Activated CD8-positive, alpha-beta memory T cell treated with anti-CD3 and anti-CD28 coated beads, Interleukin-2, amount 10 ng/mL, durations not matched to agents 7 days and 5 days (primary cell): ENCODE results near the gene MAPK10. TPM values are rescaled to one million over a fixed set of nuclear protein-coding genes. Genes with fewer than 3 reads are reported as not detected.
"Not testable (repeated sequence)": the region's sequence is repeated elsewhere in the genome, so short reads cannot be mapped to it uniquely, and the experiment has no call there.

Experiments
- ATAC-seq: fragments of 150-1000 bp; cut with Tn5 transposase; one replicate; pipeline ENCODE4 v1.10.0; 2021; ENCODE audit warnings: moderate library complexity
- CTCF ChIA-PET: fragments of 350-600 bp; sonication (Branson Sonifier 250); formaldehyde crosslinking; loops from one replicate; lab custom pipeline; 2021; ENCODE audit warnings: antibody characterized with exemption; lab: Charles Lee
- DNase-seq: peaks from one replicate; pipeline ENCODE4 v3.0.0-alpha.2; 2020
- H3K27ac Mint-ChIP-seq: one replicate; pipeline ENCODE4 v1.8.0; 2021; ENCODE audit warnings: mild to moderate bottlenecking, mixed read lengths
- H3K27me3 Mint-ChIP-seq: one replicate; pipeline ENCODE4 v1.8.0; 2021; ENCODE audit warnings: mixed read lengths
- H3K36me3 Mint-ChIP-seq: one replicate; pipeline ENCODE4 v1.8.0; 2021; ENCODE audit warnings: mild to moderate bottlenecking, mixed read lengths
- H3K4me1 Mint-ChIP-seq: one replicate; pipeline ENCODE4 v1.8.0; 2021; ENCODE audit warnings: mixed read lengths
- H3K4me3 Mint-ChIP-seq: one replicate; pipeline ENCODE4 v1.8.0; 2021; ENCODE audit warnings: mild to moderate bottlenecking, moderate library complexity, mixed read lengths
- H3K9me3 Mint-ChIP-seq: one replicate; pipeline ENCODE4 v1.8.0; 2022; ENCODE audit warnings: low read depth, mixed read lengths
- total RNA-seq, 2 experiments: library from RNA; stranded (reverse); gene quantifications; one replicate each; pipeline ENCODE4 v1.2.3, GENCODE V29; 2021

The MAPK10 gene
- total RNA-seq, 2 experiments from 2014 or later = not detected

GRCh38 chr4:85967872-85968271 is 392.0 kb downstream of the MAPK10 start:
- ATAC-seq (no peak), DNase-seq (no peak)
- Mint-ChIP-seq H3K9me3 (no peaks in the 10 kb centered on the region), H3K36me3 (no peaks in the 10 kb centered on the region), H3K27me3 (no peaks in the 10 kb centered on the region), H3K27ac (no peak overlapping the region), H3K4me3 (no peak overlapping the region), H3K4me1 (no peaks in the 10 kb centered on the region)
- CTCF ChIA-PET = no interaction called here

DNA sequence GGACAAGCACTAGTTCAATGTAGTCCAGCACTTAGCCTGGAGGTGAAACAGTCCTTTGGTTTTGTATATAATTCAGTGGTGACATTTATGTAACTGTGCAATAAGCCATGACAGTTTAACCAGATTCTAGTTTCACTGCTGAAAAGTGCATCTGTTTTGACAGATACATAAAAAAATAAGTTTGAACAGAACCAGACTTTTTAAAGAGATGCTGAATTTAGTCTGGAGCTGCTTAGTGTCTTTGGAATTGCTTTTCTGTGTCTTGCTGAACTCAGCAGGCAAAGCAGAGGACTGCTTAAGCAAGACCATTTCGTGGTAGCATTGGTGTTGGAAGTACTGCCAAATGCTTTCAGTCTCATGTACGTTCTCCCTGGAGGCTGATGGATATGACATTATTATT is 393.5 kb downstream of the MAPK10 start:
- Mint-ChIP-seq H3K27me3 (no peaks in the 10 kb centered on the region), H3K4me3 (no peak overlapping the region), H3K4me1 (no peaks in the 10 kb centered on the region), H3K9me3 (no peaks in the 10 kb centered on the region), H3K36me3 (no peaks in the 10 kb centered on the region), H3K27ac (no peak overlapping the region)
- ATAC-seq = no peak
- no peak for DNase-seq
- CTCF ChIA-PET = no interaction called here

DNA sequence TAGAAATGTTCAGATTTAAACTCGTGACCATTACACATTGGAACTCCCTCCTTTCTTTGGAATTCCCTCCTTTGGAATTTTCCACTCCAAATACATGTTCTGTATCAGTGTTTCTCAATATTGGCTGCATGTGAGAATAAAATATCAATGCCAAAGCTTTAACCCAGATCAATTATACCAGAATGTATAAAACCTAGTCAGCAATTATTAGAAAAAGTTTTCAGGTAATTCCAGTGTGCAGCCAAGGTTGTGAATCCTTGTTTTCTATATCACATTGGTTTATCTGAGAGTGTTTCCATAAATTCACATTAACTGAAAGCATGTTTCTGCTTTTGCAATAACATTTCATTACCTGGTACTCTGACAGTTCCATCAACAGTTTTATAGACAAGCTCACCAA is 394.3 kb downstream of the MAPK10 start:
- no peak overlapping the region for H3K27ac Mint-ChIP-seq
- DNase-seq (no peak), ATAC-seq (no peak)
- CTCF ChIA-PET = no interaction called here
- H3K27me3 Mint-ChIP-seq = no peaks in the 10 kb centered on the region
- H3K4me3 Mint-ChIP-seq = no peak overlapping the region
- H3K9me3 Mint-ChIP-seq = peaks cover 2% of the 10 kb centered on the region
- H3K4me1 Mint-ChIP-seq = no peaks in the 10 kb centered on the region
- no peaks in the 10 kb centered on the region for H3K36me3 Mint-ChIP-seq

DNA sequence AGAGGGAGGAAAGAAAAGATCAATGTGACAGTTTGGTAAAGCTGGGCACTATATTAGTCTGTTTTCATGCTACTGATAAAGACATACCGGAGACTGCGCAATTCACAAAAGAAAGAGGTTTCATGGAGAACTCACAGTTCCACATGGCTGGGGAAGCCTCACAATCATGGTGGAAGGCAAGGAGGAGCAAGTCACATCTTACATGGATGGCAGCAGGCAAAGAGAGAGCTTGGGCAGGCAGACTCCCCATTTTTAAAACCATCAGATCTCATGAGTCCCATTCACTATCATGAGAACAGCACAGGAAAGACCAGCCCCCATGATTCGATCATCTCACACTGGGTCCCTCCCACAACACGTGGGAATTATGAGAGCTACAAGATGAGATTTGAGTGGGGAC is 394.8 kb downstream of the MAPK10 start:
- CTCF ChIA-PET = interaction anchor here (1.4 kb wide), 1 partner anchor 30 kb away, joined by 3 read pairs; no protein-coding TSS in a partner anchor
- H3K27ac Mint-ChIP-seq, H3K4me1 Mint-ChIP-seq, H3K27me3 Mint-ChIP-seq, H3K4me3 Mint-ChIP-seq, H3K9me3 Mint-ChIP-seq, H3K36me3 Mint-ChIP-seq, DNase-seq, ATAC-seq: not testable (repeated sequence)

- Mint-ChIP-seq H3K9me3 (peaks cover 2% of the 10 kb centered on the region), H3K4me1 (no peaks in the 10 kb centered on the region), H3K36me3 (no peaks in the 10 kb centered on the region), H3K27ac (no peak overlapping the region), H3K27me3 (no peaks in the 10 kb centered on the region), H3K4me3 (no peak overlapping the region)
- CTCF ChIA-PET = interaction anchor here (1.4 kb wide), 1 partner anchor 31 kb away, joined by 3 read pairs; no protein-coding TSS in a partner anchor
- DNase-seq (no peak), ATAC-seq (no peak)
These were observed 395.6 kb downstream of the MAPK10 start for GRCh38 chr4:85964298-85964697.

DNA sequence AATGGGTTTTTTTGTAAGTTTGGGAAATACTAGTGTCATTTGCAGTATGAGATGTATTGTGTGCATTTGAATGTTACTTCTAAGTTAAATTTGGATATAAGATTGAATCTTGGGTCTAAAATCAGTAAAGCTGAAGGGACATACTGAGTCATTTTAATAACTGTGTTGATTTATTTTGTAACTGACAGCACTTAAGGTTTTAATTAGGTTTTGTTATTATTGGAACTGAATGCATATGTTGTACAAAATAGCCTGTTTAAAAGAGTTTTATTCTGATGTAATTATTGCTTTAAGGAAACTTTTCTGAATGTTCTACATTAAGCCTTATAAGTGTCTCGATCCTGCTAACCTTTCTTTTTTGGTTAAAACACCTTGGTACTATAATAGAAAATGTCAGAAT is 396.6 kb downstream of the MAPK10 start:
- DNase-seq (no peak), ATAC-seq (no peak)
- CTCF ChIA-PET = no interaction called here
- no peaks in the 10 kb centered on the region for H3K4me1 Mint-ChIP-seq
- H3K9me3 Mint-ChIP-seq = peaks cover 2% of the 10 kb centered on the region
- H3K4me3 Mint-ChIP-seq = no peak overlapping the region
- no peaks in the 10 kb centered on the region for H3K27me3 Mint-ChIP-seq
- H3K27ac Mint-ChIP-seq = no peak overlapping the region
- H3K36me3 Mint-ChIP-seq = no peaks in the 10 kb centered on the region

DNA sequence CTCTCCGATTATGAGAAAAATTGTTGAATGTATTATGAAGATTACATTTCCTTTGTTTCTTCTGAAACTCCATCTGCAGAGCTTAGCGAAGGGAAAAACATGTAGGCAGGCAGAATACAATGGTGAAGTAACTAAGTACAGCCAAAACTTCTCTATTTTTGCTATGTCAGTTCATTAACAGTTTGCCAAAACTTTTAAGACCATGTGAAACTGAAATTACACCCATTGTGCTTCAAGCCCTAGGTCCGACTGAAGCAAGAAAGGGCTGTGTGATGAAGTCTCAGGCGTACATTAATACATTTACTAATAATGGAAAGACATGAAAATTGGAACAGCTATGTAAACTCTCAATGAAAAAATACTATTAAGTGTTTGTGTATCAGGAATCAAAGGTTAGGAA is 398.0 kb downstream of the MAPK10 start:
- CTCF ChIA-PET = no interaction called here
- Mint-ChIP-seq H3K4me1 (no peaks in the 10 kb centered on the region), H3K4me3 (no peak overlapping the region), H3K27ac (no peak overlapping the region), H3K9me3 (peaks cover 2% of the 10 kb centered on the region), H3K27me3 (no peaks in the 10 kb centered on the region), H3K36me3 (no peaks in the 10 kb centered on the region)
- DNase-seq (no peak), ATAC-seq (no peak)

DNA sequence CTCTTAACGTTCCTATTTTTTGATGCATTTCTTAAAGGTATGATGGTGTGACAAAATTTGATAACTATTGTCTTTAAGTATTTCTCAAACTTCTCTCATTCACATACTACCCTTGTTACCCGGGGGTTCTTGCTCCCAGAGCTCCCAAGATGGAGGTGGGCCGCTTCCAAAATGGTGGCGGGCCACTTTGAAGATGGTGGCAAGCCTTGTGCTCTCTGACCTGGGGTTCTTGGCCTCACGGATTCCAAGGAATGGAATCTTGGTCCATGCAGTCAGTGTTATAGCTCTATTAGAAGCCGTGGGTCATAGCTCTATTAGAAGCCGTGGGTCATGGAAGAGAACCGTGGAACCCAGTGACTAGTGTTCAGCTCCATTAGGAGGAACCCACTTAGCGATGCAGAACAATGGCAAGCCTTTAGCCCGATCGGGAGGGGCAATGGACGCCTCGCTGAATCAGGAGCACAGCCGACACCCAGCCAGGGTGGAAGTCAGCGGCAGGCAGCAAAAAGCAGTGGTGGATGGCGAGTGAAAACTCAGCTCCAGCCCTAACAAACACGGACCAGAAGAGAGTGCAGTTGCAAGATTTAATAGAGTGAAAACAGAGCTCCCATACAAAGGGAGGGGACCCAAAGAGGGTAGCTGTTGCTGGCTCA is 403.4 kb downstream of the MAPK10 start:
- ATAC-seq (no peak), DNase-seq (no peak)
- Mint-ChIP-seq H3K36me3 (no peaks in the 10 kb centered on the region), H3K4me3 (no peak overlapping the region), H3K4me1 (no peaks in the 10 kb centered on the region), H3K27me3 (no peaks in the 10 kb centered on the region), H3K9me3 (peaks cover 2% of the 10 kb centered on the region), H3K27ac (no peak overlapping the region)
- CTCF ChIA-PET = no interaction called here

DNA sequence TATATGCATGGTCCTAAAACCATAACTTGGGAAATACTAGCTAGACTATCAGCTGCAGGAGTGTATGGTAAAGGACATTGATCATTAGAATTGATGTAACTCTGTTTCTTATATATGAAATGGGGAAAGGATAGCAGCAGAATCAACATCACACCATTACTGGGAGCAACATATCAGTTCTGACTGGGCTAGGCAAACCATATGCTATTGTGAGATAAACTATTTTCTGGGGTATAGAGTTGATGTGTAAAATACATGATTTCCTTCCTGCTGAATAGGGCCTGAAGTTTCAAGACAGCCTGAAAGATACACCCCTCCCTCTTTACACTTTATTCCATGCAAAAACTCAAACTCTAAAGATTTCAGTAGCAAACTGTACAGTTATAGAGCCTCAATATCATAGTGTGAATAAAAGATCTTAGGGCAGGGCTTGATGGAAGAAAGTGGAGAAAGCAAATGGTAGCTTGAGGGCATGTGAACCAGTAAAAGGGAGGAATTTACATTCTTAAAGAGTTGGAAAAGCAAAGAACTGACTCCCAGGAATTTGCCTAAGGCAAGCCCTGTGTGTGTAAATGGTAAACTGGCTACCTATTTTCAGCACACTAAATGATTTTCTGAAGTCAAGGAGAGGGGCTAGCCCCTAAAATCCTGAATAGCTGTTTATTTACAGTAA is 404.1 kb downstream of the MAPK10 start:
- H3K4me1 Mint-ChIP-seq = no peaks in the 10 kb centered on the region
- no peaks in the 10 kb centered on the region for H3K27me3 Mint-ChIP-seq
- H3K4me3 Mint-ChIP-seq = no peak overlapping the region
- no peak overlapping the region for H3K27ac Mint-ChIP-seq
- no peaks in the 10 kb centered on the region for H3K36me3 Mint-ChIP-seq
- no peaks in the 10 kb centered on the region for H3K9me3 Mint-ChIP-seq
- CTCF ChIA-PET = no interaction called here
- DNase-seq (no peak), ATAC-seq (no peak)

DNA sequence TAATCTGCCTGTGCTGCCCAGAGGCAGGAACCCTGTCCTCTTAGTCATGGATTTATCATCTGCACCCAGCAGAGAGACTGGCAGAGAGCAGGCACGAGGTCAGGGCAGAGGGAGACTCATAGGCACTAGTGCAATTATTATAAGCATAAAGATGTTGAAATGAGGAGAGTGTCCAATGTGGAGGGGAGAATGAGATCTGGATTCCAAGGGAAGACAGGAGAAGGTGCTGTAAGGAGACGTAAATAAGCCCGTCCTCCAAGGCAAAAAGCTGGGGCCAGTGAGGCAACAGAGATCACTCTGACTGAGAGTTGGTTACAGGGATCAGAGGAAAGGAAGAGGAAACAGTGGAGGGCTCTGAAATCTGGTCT is 406.2 kb downstream of the MAPK10 start:
- ATAC-seq (no peak), DNase-seq (no peak)
- Mint-ChIP-seq H3K4me1 (no peaks in the 10 kb centered on the region), H3K27me3 (no peaks in the 10 kb centered on the region), H3K4me3 (no peak overlapping the region), H3K9me3 (no peaks in the 10 kb centered on the region), H3K27ac (no peak overlapping the region), H3K36me3 (no peaks in the 10 kb centered on the region)
- CTCF ChIA-PET = no interaction called here

- Mint-ChIP-seq H3K27ac (no peak overlapping the region), H3K9me3 (no peaks in the 10 kb centered on the region), H3K27me3 (no peaks in the 10 kb centered on the region), H3K4me1 (no peaks in the 10 kb centered on the region), H3K4me3 (no peak overlapping the region), H3K36me3 (no peaks in the 10 kb centered on the region)
- DNase-seq (no peak), ATAC-seq (no peak)
- CTCF ChIA-PET = no interaction called here
These were observed 406.7 kb downstream of the MAPK10 start for GRCh38 chr4:85952972-85953650.

- no peak for DNase-seq
- no peak overlapping the region for H3K4me3 Mint-ChIP-seq
- no peaks in the 10 kb centered on the region for H3K27me3 Mint-ChIP-seq
- no peaks in the 10 kb centered on the region for H3K9me3 Mint-ChIP-seq
- H3K27ac Mint-ChIP-seq = no peak overlapping the region
- no peaks in the 10 kb centered on the region for H3K4me1 Mint-ChIP-seq
- H3K36me3 Mint-ChIP-seq = no peaks in the 10 kb centered on the region
- CTCF ChIA-PET = no interaction called here
- ATAC-seq = no peak
These were observed 407.3 kb downstream of the MAPK10 start for GRCh38 chr4:85952528-85952927.

DNA sequence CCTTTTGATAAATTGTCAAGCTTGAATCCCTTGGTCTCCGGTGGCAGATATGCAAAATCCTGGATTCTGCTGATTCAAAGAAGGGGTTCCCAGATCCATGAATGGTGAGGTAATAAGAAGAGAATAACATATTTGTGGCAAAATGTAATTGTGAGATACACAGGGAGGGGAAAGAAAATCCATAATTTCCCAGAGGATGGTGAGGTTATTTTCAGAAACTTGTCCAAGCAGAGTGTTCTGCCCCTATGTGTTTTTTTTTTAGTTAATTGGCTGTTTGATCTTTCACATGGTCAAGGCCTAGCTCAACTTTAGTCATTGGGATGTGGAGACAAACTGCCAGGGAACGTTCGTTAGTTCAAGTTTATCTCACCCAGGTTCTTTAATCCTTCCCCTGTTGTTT is 408.8 kb downstream of the MAPK10 start:
- Mint-ChIP-seq H3K27me3 (no peaks in the 10 kb centered on the region), H3K4me3 (no peak overlapping the region), H3K4me1 (no peaks in the 10 kb centered on the region), H3K27ac (no peak overlapping the region), H3K9me3 (no peaks in the 10 kb centered on the region), H3K36me3 (no peaks in the 10 kb centered on the region)
- no peak for DNase-seq
- ATAC-seq = no peak
- CTCF ChIA-PET = no interaction called here

DNA sequence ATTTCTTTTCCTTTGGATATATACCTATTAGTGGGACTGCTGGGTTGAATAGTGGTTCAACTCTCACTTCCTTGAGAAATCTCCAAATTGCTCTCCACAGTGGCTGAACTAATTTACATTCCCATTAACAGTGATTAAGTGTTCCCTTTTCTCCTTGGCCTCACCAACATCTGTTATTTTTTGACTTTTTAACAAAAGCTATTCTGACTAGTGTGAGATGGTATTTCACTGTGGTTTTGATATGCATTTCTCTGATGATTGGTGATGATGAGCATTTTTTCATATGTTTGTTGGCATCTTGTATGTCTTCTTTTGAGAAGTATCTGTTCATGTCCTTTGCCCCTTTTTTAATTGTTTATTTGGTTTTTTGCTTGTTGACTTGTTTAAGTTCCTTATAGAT is 413.0 kb downstream of the MAPK10 start:
- H3K27ac Mint-ChIP-seq = no peak overlapping the region
- no peak overlapping the region for H3K4me3 Mint-ChIP-seq

More for the DNA sequence above, 413.0 kb downstream of the MAPK10 start:
- CTCF ChIA-PET = no interaction called here
- no peak for DNase-seq
- no peaks in the 10 kb centered on the region for H3K27me3 Mint-ChIP-seq
- no peaks in the 10 kb centered on the region for H3K4me1 Mint-ChIP-seq
- H3K9me3 Mint-ChIP-seq = no peaks in the 10 kb centered on the region
- no peak for ATAC-seq
- no peaks in the 10 kb centered on the region for H3K36me3 Mint-ChIP-seq
